Uterus (tissue), 4 donors: ENCODE data around the gene BCKDHB. TPM values are rescaled to one million over a fixed set of nuclear protein-coding genes. Genes with fewer than 3 reads are reported as not detected.

Source experiments
- DNase-seq, 2 donors: peaks; one replicate each; pipeline ENCODE4 v3.0.0-alpha.2; 2019 to 2020
- H3K27ac ChIP-seq, 2 donors: fragments of 200-600 bp; sonication (generic); 1 replicate in 1 of 2; 2 replicates in 1 of 2; pipeline ENCODE4 v1.5.1; 2016 to 2018
- H3K27me3 ChIP-seq, 2 donors: fragments of 200-600 bp; sonication (generic); one replicate each; pipeline ENCODE4 v1.5.1; 2018 to 2019; ENCODE audit warnings: control low read depth in 1 of 2
- H3K36me3 ChIP-seq, 2 donors: fragments of 200-600 bp; sonication (generic); one replicate each; pipeline ENCODE4 v1.5.1; 2019; ENCODE audit warnings: control low read depth in 1 of 2
- H3K4me1 ChIP-seq, 2 donors: fragments of 200-600 bp; sonication (generic); one replicate each; pipeline ENCODE4 v1.5.1; 2018 to 2019; ENCODE audit warnings: control low read depth in 1 of 2
- H3K4me3 ChIP-seq, 2 donors: fragments of 200-600 bp; sonication (generic); 1 replicate in 1 of 2; 2 replicates in 1 of 2; pipeline ENCODE4 v1.5.1; 2018 to 2019; ENCODE audit warnings: mild to moderate bottlenecking in 1 of 2
- H3K9me3 ChIP-seq, 2 donors: fragments of 200-600 bp; sonication (generic); one replicate each; pipeline ENCODE4 v1.5.1; 2019; ENCODE audit warnings: control low read depth in 1 of 2
- CTCF ChIP-seq, 4 experiments: fragments of 200-600 bp in 2 of 4; fragments of 450-650 bp in 2 of 4; sonication (generic) in 2 of 4; IDR thresholded peaks; one replicate each; pipeline ENCODE4 v1.5.1; 2016 to 2019; ENCODE audit warnings: antibody characterized with exemption in 4 of 4, mild to moderate bottlenecking in 2 of 4, moderate library complexity in 1 of 4
- POLR2A ChIP-seq, 2 donors: fragments of 450-650 bp; IDR thresholded peaks; one replicate each; pipeline ENCODE4 v1.6.1; 2016; ENCODE audit warnings: antibody characterized with exemption in 2 of 2, mild to moderate bottlenecking in 1 of 2, moderate library complexity in 1 of 2
- intact Hi-C: fragments of 100-400 bp; cut with DNase I; formaldehyde crosslinking; loops from one replicate; pipeline ENCODE4 v1.15.1; 2023; ENCODE audit warnings: low total_unique reads
- total RNA-seq, 4 donors: library from RNA; depleted of rRNA in 3 of 4; stranded (reverse); fragments of >200 nt in 3 of 4; gene quantifications; one replicate each; pipeline versions ENCODE4 v1.1.0 to v1.2.4, GENCODE V29; 2014 to 2023
- donor health status: DM: yes; HTN: yes; CAD: no.

The BCKDHB gene
- total RNA-seq, 4 donors from 2014 or later: 7.2 to 35.5 (median 13.2) TPM

- DNase-seq: no peak
- Histone ChIP-seq H3K27me3 (no peaks in the 10 kb centered on the region), H3K9me3 (no peaks in the 10 kb centered on the region), H3K4me1 (no peaks in the 10 kb centered on the region), H3K27ac (no peak overlapping the region), H3K4me3 (no peak overlapping the region), H3K36me3 (no peaks in the 10 kb centered on the region)
- no peak for TF ChIP-seq CTCF (IDR thresholded peaks at IDR 0.05)
- intact Hi-C loops: no loop called here
Measured at GRCh38 chr6:80256691-80257090, 150.2 kb downstream of the BCKDHB start.

- Histone ChIP-seq H3K4me3 (no peak overlapping the region), H3K36me3 (no peaks in the 10 kb centered on the region), H3K9me3 (no peaks in the 10 kb centered on the region), H3K4me1 (no peaks in the 10 kb centered on the region), H3K27me3 (no peaks in the 10 kb centered on the region), H3K27ac (no peak overlapping the region)
- intact Hi-C loops: no loop called here
- DNase-seq: no peak
- no peak for TF ChIP-seq CTCF (IDR thresholded peaks at IDR 0.05)
- no peak for TF ChIP-seq POLR2A (IDR thresholded peaks at IDR 0.05)
Measured at GRCh38 chr6:80259118-80259517, 152.6 kb downstream of the BCKDHB start.

GRCh38 chr6:80263585-80263984 is 157.1 kb downstream of the BCKDHB start:
- no peak for TF ChIP-seq POLR2A (IDR thresholded peaks at IDR 0.05)
- Histone ChIP-seq H3K9me3 (no peaks in the 10 kb centered on the region), H3K27ac (no peak overlapping the region), H3K4me3 (no peak overlapping the region), H3K27me3 (no peaks in the 10 kb centered on the region), H3K36me3 (no peaks in the 10 kb centered on the region), H3K4me1 (no peaks in the 10 kb centered on the region)
- DNase-seq: no peak
- intact Hi-C loops: no loop called here

GRCh38 chr6:80268865-80269730 is 162.6 kb downstream of the BCKDHB start:
- H3K9me3 ChIP-seq: no peaks in the 10 kb centered on the region
- no peaks in the 10 kb centered on the region for H3K4me1 ChIP-seq
- intact Hi-C loops: no loop called here
- H3K4me3 ChIP-seq: no peak overlapping the region
- no peak for TF ChIP-seq POLR2A (IDR thresholded peaks at IDR 0.05)
- no peak for TF ChIP-seq CTCF (IDR thresholded peaks at IDR 0.05)
- no peak for DNase-seq
- no peaks in the 10 kb centered on the region for H3K36me3 ChIP-seq
- no peaks in the 10 kb centered on the region for H3K27me3 ChIP-seq
- no peak overlapping the region for H3K27ac ChIP-seq

GRCh38 chr6:80271074-80271473 is 164.6 kb downstream of the BCKDHB start:
- no peaks in the 10 kb centered on the region for H3K9me3 ChIP-seq
- TF ChIP-seq CTCF (IDR thresholded peaks at IDR 0.05) (no peak), POLR2A (IDR thresholded peaks at IDR 0.05) (no peak)
- no peaks in the 10 kb centered on the region for H3K27me3 ChIP-seq
- DNase-seq: no peak
- H3K27ac ChIP-seq: no peak overlapping the region
- H3K4me1 ChIP-seq: no peaks in the 10 kb centered on the region
- intact Hi-C loops: no loop called here
- H3K4me3 ChIP-seq: no peak overlapping the region
- no peaks in the 10 kb centered on the region for H3K36me3 ChIP-seq
